Endothelial cell of umbilical vein (primary cell): Measurements from ENCODE around the gene SPAG16. TPM values are rescaled to one million over a fixed set of nuclear protein-coding genes. Genes with fewer than 3 reads are reported as not detected.

Experiments used
- BruUV-seq: library from RNA; stranded (reverse); fragments of 400-500 nt; replicated peaks from 2 replicates; lab custom pipeline; 2021; lab: Mats Ljungman, UMichigan
- CTCF ChIA-PET: fragments of 300-600, 350-600 bp; sonication (Branson Sonifier 250); formaldehyde crosslinking; loops from one replicate; lab custom pipeline; 2021; ENCODE audit warnings: antibody characterized with exemption, inconsistent platforms; lab: Charles Lee
- POLR2A ChIA-PET: fragments of 300-600, 350-600 bp; sonication (Branson Sonifier 250); formaldehyde crosslinking; loops from one replicate; lab custom pipeline; 2021; ENCODE audit warnings: antibody characterized with exemption, inconsistent platforms; lab: Charles Lee
- DNase-seq: peaks from one replicate; pipeline ENCODE4 v3.0.0-alpha.2; 2011; ENCODE audit warnings: low read depth, low spot score
- FAIRE-seq: peaks from 2 replicates; lab custom pipeline; 2011; peaks lifted over from hg19 to GRCh38; lab: Jason Lieb, UNC
- H2AFZ ChIP-seq: 2 replicates; pipeline ENCODE4 v1.6.0; 2012; ENCODE audit warnings: low read depth, low read length, control low read depth, inconsistent platforms
- H3K27ac ChIP-seq: 2 replicates; pipeline ENCODE4 v1.5.1; 2011; ENCODE audit warnings: low read depth, mild to moderate bottlenecking, control low read depth, low read length, moderate library complexity; ENCODE audit not compliant: insufficient read depth
- H3K27me3 ChIP-seq, 2 experiments: 2 replicates each; pipeline versions ENCODE4 v1.6.0 to v1.6.1; 2011; ENCODE audit warnings: low read length in 2 of 2, mixed read lengths in 1 of 2; ENCODE audit not compliant: control insufficient read depth in 2 of 2, insufficient read depth in 2 of 2
- H3K36me3 ChIP-seq, 2 experiments: 2 replicates in 1 of 2; 3 replicates in 1 of 2; pipeline ENCODE4 v1.5.1; 2011; ENCODE audit warnings: low read length in 2 of 2, mild to moderate bottlenecking in 1 of 2, moderate library complexity in 1 of 2; ENCODE audit not compliant: control insufficient read depth in 2 of 2, insufficient read depth in 2 of 2; ENCODE audit errors: extremely low read depth in 1 of 2
- H3K4me1 ChIP-seq: 3 replicates; pipeline ENCODE4 v1.5.1; 2011; ENCODE audit warnings: mild to moderate bottlenecking, low read length; ENCODE audit not compliant: control insufficient read depth, insufficient read depth; ENCODE audit errors: extremely low read depth
- H3K4me2 ChIP-seq: 2 replicates; pipeline ENCODE4 v1.6.1; 2011; ENCODE audit warnings: low read length, control low read depth, mixed read lengths; ENCODE audit not compliant: insufficient read depth
- H3K4me3 ChIP-seq, 3 experiments: fragments of 200-600 bp in 1 of 3; sonication (generic), shearing (Covaris generic) in 1 of 3; replicated peaks in 1 of 3; 2 replicates each; pipeline ENCODE4 v1.5.1; 2011 to 2016; ENCODE audit warnings: control low read depth in 3 of 3, low read length in 3 of 3, mild to moderate bottlenecking in 2 of 3, inconsistent platforms in 1 of 3, low read depth in 1 of 3, moderate library complexity in 1 of 3; ENCODE audit not compliant: insufficient read depth in 1 of 3
- H3K79me2 ChIP-seq: 2 replicates; pipeline ENCODE4 v1.6.0; 2012; ENCODE audit warnings: low read length, inconsistent platforms; ENCODE audit not compliant: control insufficient read depth, insufficient read depth
- H3K9ac ChIP-seq: replicated peaks from 2 replicates; pipeline ENCODE3; 2011; ENCODE audit warnings: low read length, control low read depth; ENCODE audit not compliant: insufficient read depth; ENCODE audit errors: extremely low read depth
- H3K9me1 ChIP-seq: replicated peaks from 3 replicates; pipeline ENCODE4 v1.6.0; 2011; ENCODE audit warnings: mild to moderate bottlenecking, low read length; ENCODE audit not compliant: control insufficient read depth, insufficient read depth; ENCODE audit errors: extremely low read depth
- H3K9me3 ChIP-seq: replicated peaks from 2 replicates; pipeline ENCODE4 v1.5.1; 2012; ENCODE audit warnings: low read length, inconsistent platforms; ENCODE audit not compliant: control insufficient read depth, insufficient read depth
- H4K20me1 ChIP-seq: replicated peaks from 2 replicates; pipeline ENCODE3; 2011; ENCODE audit warnings: mild to moderate bottlenecking, low read length; ENCODE audit not compliant: control insufficient read depth, insufficient read depth; ENCODE audit errors: extremely low read depth
- EZH2 ChIP-seq: IDR thresholded peaks from 2 replicates; pipeline ENCODE4 v1.6.1; 2012; ENCODE audit warnings: borderline replicate concordance, low read depth, mild to moderate bottlenecking, moderate library complexity, low read length, inconsistent platforms; ENCODE audit not compliant: severe bottlenecking
- FOS ChIP-seq: IDR thresholded peaks from 2 replicates; pipeline ENCODE4 v1.6.1; 2011; ENCODE audit warnings: mild to moderate bottlenecking, low read length, moderate library complexity, borderline replicate concordance; ENCODE audit not compliant: insufficient read depth
- GATA2 ChIP-seq: IDR thresholded peaks from 2 replicates; pipeline ENCODE4 v1.7.0; 2011; ENCODE audit warnings: low read depth, mild to moderate bottlenecking, moderate library complexity, mixed read lengths, low read length; ENCODE audit not compliant: insufficient read length, insufficient read depth
- JUN ChIP-seq: IDR thresholded peaks from 2 replicates; pipeline ENCODE4 v1.6.1; 2011; ENCODE audit warnings: borderline replicate concordance, low read depth; ENCODE audit not compliant: insufficient read length, insufficient read depth
- MAX ChIP-seq: IDR thresholded peaks from 2 replicates; pipeline ENCODE4 v1.6.1; 2011; ENCODE audit not compliant: insufficient read depth, insufficient read length
- MYC ChIP-seq: IDR thresholded peaks from one replicate; pipeline ENCODE4 v1.6.1; 2011; ENCODE audit warnings: mild to moderate bottlenecking, low read depth, low read length
- POLR2A ChIP-seq: IDR thresholded peaks from 2 replicates; pipeline ENCODE4 v1.6.1; 2012; ENCODE audit warnings: low read depth, mild to moderate bottlenecking, control low read depth, low read length
- POLR2AphosphoS5 ChIP-seq: IDR thresholded peaks from 2 replicates; pipeline ENCODE4 v1.6.1; 2012; ENCODE audit warnings: low read depth, mild to moderate bottlenecking, control low read depth, low read length, moderate library complexity; ENCODE audit not compliant: insufficient read depth
- dilution Hi-C: fragments of 300-500 bp; cut with MboI; formaldehyde crosslinking; loops from one replicate; pipeline ENCODE4 v1.15.0; 2019; ENCODE audit warnings: low sequenced_read_pairs; ENCODE audit not compliant: extremely low pct_ligation_motif_present
- intact Hi-C: fragments of 100-400 bp; cut with micrococcal nuclease; formaldehyde crosslinking; loops from one replicate; pipeline ENCODE4 v1.10.0; 2022
- polyA plus RNA-seq, 4 experiments: library from polyadenylated mRNA; depleted of rRNA in 3 of 4; stranded (reverse) in 3 of 4; unstranded in 1 of 4; fragments of >200 nt; gene quantifications; 2 replicates each; pipeline versions ENCODE4 v1.2.1 to v1.2.3, GENCODE V29; 2011 to 2012; ENCODE audit warnings: missing spikeins in 1 of 4
- total RNA-seq: library from RNA; stranded (reverse); gene quantifications from 2 replicates; pipeline ENCODE4 v1.2.3, GENCODE V29; 2021
- TF ChIP-seq, protein P1 (sequence below), 2 donors: IDR thresholded peaks; 1 replicate in 1 of 2; 2 replicates in 1 of 2; pipeline ENCODE4 v1.5.1; 2011; ENCODE audit warnings: low read length in 2 of 2, mild to moderate bottlenecking in 2 of 2, moderate library complexity in 2 of 2, control low read depth in 1 of 2, inconsistent platforms in 1 of 2, low read depth in 1 of 2; ENCODE audit not compliant: insufficient read depth in 1 of 2; ENCODE audit errors: extremely low read depth in 1 of 2

SPAG16 gene
- total and polyA plus RNA-seq, 2 donors (not counting 3 experiments of a cell fraction or from before 2014, with no cell fraction given): 4.0 to 7.7 TPM

DNA sequence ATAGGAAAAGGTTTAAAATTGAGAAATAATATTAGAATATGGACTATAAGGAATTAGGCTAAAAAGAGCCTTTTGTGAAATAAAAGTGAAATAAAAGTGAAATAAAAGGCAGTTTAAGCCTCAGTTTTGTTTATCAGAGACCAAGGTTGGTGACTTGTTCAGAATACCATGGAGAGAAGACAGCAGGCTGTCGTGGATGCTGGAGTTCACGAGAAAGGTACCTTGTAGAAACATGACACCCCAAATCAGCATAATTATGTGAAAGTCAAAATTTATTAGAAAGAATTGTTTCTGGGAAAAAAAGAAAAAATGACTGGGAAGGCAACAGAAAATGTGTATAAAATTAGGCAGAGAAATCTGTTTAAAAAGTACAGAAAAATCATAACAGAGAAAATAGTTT lies 46.5 kb upstream of the SPAG16 start:
- dilution Hi-C loops: no loop called here
- CTCF ChIA-PET: no interaction called here

More for the DNA sequence above, 46.5 kb upstream of the SPAG16 start:
- Histone ChIP-seq H3K4me1 (peaks cover 8% of the 10 kb centered on the region), H3K4me2 (no peak overlapping the region), H3K9me1 (no peaks in the 10 kb centered on the region), H3K27ac (no peak overlapping the region), H3K9me3 (no peaks in the 10 kb centered on the region), H3K27me3 (no peaks in the 10 kb centered on the region), H3K9ac (no peak overlapping the region), H3K36me3 (no peaks in the 10 kb centered on the region), H4K20me1 (no peaks in the 10 kb centered on the region), H3K4me3 (no peak overlapping the region), H2AFZ (no peak overlapping the region), H3K79me2 (no peaks in the 10 kb centered on the region)
- POLR2A ChIA-PET: no interaction called here
- FAIRE-seq (no peak), DNase-seq (no peak)
- BruUV-seq: no TSS peak
- no peak for TF ChIP-seq JUN
- TF ChIP-seq, protein P1, sequence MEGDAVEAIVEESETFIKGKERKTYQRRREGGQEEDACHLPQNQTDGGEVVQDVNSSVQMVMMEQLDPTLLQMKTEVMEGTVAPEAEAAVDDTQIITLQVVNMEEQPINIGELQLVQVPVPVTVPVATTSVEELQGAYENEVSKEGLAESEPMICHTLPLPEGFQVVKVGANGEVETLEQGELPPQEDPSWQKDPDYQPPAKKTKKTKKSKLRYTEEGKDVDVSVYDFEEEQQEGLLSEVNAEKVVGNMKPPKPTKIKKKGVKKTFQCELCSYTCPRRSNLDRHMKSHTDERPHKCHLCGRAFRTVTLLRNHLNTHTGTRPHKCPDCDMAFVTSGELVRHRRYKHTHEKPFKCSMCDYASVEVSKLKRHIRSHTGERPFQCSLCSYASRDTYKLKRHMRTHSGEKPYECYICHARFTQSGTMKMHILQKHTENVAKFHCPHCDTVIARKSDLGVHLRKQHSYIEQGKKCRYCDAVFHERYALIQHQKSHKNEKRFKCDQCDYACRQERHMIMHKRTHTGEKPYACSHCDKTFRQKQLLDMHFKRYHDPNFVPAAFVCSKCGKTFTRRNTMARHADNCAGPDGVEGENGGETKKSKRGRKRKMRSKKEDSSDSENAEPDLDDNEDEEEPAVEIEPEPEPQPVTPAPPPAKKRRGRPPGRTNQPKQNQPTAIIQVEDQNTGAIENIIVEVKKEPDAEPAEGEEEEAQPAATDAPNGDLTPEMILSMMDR (IDR thresholded peaks at IDR 0.05; ENCODE audit: extremely low read depth in 1 of 2, insufficient read depth in 1 of 2, low read depth in 1 of 2, low read length in 2 of 2): no peak
- TF ChIP-seq FOS: no peak
- TF ChIP-seq MAX: no peak
- no peak for TF ChIP-seq POLR2AphosphoS5
- no peak for TF ChIP-seq GATA2
- no peak for TF ChIP-seq POLR2A
- no peak for TF ChIP-seq EZH2
- no peak for TF ChIP-seq MYC
- intact Hi-C loops: no loop called here
